HG02884 (cell line): ENCODE data around the gene MTA1.

Source experiments
- ATAC-seq: cut with Tn5 transposase; IDR thresholded peaks from one replicate; pipeline ENCODE4 v1.9.1; 2021; ENCODE audit warnings: mild to moderate bottlenecking, moderate library complexity; ENCODE audit not compliant: unreplicated experiment

Gene MTA1

DNA sequence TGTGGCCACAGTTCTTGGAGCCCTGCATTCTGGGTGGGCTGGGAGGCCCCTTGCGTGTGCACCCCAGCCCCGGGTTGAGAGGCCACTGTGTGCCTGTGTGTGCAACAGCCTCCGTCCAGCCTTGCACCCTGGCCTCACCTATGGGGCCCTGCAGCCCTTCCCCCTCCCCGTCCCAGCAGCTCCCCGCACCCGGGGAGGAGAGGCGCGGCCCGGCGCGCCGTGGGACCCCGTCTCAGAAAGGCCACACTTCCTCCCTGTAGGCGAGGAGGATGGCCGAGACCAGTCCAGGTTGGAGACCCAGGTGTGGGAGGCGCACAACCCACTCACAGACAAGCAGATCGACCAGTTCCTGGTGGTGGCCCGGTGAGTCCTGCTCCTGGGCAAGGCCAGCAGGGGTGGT is 38.4 kb downstream of the MTA1 start:
- no peak for ATAC-seq

DNA sequence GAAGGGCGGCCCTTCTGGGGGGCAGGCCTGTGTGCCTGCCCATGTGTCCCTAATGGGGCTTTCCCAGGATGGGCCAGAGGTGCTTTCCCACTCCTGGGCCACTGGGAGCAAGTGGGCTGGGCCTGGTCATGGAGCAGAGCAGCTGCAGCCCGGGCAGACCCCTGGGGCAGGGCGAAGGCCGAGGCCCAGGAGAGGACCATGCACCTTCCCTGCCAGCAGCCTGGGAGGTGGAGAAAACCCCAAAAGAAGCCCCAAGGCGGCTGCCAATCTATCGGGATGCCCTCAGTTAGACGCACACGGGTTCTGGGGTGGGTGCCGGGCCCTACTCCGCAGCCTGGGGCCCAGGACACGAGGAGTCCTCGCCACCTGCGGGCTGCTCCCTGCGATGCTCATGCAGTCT is 38.9 kb downstream of the MTA1 start:
- no peak for ATAC-seq

DNA sequence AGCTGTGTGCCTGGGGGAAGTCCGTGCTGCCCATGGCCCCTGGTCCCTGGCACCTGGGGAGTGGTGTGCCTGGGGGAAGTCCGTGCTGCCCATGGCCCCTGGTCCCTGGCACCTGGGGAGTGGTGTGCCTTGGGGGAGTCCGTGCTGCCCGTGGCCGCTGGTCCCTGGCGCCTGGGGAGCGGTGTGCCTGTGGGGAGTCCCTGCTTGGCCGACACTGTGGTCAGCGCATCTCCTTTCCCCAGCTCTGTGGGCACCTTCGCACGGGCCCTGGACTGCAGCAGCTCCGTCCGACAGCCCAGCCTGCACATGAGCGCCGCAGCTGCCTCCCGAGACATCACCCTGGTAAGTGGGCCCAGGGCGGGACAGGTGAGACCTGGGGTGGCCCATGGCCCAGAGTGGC is 40.5 kb downstream of the MTA1 start:
- no peak for ATAC-seq

DNA sequence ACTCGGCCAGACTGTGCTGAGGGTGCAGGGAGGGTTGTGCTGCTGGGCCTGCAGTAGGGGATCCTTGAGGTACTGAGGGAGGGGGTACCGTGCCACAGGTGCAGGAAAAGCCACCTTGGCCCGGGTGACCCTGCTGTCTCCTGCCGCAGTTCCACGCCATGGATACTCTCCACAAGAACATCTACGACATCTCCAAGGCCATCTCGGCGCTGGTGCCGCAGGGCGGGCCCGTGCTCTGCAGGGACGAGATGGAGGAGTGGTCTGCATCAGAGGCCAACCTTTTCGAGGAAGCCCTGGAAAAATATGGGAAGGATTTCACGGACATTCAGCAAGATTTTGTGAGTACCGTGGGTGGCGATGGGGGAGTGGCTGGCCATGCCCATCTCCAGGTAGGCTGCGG is 41.0 kb downstream of the MTA1 start:
- ATAC-seq = no peak

DNA sequence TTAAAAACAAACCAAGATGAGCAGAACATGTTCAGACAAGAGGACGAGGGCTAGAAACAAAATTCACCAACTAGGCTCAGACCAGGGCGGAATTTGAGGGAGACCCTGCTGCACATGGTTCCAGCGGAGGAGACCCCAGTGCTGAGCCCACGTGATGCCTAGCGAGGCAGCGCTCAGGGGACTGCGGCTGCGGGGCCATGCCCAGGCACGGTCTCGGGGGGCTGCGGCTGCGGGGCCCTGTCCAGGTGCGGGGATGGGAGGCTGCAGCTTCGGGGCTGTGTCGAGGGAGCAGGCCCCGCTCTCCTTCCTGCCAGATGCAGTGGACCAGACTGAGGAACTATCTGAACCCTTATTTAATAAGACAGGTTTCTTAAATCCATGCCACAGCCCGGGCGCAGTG is 42.3 kb downstream of the MTA1 start:
- no peak for ATAC-seq

DNA sequence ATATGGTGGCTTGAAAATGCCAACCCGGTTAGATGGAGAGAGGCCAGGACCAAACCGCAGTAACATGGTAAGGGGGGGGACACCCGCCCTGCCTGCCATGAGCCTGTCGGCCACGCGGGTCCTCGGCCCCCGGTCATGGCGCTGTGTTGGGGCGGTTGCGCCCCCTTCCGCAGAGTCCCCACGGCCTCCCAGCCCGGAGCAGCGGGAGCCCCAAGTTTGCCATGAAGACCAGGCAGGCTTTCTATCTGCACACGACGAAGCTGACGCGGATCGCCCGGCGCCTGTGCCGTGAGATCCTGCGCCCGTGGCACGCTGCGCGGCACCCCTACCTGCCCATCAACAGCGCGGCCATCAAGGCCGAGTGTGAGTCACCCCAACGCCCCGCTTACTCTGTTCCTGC is 44.9 kb downstream of the MTA1 start:
- ATAC-seq = no peak

DNA sequence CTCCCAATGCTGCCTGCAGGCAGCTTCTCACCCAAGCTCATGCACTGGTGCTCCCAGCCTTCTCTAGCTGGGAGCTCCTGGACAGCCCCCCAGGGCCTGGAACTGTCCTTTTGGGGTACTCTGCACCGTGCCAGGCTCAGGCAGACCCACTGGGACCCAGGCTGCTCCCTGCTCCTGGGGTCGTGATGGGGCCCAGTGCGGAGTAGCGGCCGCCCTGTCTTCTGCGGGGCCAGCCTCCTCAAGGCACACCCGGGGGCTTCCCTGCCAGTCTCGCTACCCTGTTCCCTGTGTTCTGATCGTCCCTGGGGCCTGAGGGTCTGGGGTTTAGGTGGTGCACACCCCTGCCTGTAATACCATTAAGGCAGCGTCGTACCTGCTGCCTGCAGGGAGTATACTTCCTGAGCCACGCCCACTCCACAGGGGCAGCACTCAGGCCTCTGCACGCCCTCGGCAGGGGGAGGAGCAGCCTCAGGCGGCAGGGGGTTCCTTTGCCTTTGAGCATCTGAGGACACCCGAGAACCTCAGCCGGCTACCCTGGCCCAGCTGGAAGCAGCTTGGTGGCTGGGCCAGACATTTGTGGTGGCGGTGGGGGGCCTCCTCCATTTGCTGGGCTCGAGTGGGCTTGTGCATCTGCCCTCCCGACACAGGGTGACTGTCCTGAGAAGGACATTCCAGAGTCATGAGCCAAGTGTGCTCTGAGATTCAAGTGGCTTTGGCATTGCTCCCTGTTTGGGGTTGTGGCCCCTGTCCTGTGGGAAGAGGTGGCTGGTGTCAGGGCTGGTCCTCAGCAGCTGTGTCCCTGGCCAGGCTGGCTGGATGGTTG is 45.8 kb downstream of the MTA1 start:
- ATAC-seq = no peak

DNA sequence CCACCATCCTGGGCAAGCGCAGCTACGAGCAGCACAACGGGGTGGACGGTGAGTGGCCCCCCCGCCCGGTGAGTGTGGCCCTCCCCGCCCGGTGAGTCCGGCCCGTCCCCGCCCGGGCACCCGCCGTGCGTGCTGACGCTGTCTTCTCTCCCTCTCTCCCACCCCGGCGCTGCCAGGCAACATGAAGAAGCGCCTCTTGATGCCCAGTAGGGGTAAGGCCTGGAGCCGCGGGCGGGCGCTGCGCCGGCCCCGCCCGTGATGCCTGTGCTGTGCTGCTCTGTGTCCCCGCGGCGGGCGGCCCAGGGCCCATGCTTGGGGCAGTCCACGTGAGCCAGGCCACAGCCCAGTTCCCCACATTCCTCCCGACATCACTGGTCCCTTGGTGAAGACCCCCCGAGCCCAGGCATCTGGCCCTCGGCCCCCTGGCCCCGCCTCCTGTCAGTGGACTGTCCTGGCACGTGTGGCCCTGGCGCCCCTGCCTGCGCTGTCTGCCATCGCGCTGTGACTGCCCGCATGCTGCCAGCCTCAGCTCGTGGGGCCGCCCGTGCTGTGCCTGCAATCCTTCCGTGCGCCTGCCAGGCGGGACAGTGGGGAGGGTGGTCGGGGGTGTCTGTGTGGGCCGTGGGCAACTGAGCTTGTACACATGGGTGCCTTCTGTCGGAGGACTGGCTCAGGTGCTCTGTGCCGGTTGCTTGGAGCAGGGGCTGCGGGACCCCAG is 47.1 kb downstream of the MTA1 start:
- no peak for ATAC-seq

DNA sequence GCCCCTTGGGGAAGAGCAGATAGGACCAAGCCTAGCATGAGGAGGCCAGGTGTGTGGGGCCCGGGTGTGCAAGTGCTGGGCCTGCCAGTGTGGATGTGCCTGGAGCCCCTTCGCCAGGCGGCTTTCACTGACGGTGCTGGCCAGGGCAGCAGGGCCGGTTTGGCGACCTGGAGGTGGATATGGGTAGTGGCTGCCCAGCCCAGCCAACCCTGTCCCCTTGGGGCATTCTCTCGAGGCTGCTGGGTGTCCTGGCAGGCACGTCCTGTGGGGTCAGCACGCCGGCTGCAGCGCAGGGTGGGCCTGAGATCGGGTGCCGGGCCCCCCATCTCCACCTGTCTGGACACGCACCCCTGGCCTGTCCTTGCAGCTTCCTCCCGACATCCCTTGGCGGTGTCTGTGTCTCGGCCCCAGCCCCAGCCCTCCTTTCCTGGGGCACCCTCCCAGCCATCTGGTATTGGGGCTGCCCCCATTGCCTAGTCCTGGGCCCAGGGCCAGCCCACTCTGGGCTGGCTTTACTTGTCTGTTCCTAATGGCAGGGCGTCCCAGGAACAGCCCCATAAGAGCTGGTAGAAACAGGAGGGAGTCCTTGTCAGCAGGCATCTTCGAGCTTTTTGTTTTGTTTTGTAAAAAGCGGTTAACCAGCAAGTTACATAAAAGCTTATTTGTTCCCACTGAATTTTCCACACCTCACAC is 47.8 kb downstream of the MTA1 start:
- ATAC-seq = no peak

DNA sequence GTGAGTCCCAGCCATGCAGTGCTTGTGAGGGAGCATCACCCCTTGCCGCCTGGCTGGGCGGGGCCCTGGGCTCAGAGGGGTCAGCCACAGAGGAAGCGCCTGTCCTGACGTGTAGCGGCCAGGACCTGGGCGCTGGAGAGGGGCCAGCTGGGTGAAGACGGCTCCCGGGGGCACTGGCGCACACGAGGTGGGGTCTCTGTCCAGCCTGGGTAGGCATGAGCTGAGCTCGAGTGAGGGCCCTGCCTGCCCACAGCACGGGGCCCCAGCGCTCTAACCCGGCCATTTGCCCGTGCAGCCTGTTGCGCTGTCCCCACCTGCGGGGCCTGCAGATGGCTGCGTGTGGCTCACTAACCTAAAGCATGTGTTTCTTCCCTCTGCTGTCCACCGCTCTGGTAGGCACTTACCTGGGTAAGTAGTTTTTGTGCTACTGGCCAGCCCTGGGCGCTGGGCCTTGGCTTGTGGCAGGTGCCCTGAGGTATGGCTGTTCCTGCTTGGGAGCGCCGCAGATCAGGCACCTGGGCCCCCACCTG is 48.4 kb downstream of the MTA1 start:
- ATAC-seq = no peak

DNA sequence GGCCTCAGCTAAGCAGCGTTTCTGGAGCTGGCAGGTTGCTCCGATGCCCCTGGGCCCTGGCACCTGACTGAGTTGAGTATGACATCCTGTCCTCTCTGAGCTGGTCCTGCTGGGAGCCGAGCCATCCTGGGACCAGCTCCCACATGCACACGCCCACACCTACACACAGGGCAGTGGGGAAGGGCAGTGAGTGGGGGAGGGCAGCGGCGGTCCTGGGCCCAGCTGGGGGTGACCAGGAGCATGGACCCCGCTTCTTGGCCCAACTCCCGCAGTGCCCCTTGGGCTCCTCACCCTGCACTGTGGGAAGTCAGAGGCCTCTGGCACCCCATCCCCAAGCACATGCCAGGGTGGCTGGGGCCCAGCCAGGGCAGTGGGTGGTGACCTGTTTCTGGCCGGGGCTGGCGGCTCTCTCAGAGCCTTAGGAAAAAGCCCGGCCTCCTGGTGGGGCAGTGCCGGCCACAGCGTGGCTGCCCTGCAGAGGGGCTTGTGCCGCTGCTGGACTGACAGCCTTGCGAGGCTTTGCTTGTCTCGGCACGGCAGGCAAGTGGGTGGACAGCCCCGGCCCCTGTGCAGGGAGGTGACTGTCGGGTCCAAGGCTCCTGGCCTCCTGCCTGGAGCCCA is 49.1 kb downstream of the MTA1 start:
- no peak for ATAC-seq

DNA sequence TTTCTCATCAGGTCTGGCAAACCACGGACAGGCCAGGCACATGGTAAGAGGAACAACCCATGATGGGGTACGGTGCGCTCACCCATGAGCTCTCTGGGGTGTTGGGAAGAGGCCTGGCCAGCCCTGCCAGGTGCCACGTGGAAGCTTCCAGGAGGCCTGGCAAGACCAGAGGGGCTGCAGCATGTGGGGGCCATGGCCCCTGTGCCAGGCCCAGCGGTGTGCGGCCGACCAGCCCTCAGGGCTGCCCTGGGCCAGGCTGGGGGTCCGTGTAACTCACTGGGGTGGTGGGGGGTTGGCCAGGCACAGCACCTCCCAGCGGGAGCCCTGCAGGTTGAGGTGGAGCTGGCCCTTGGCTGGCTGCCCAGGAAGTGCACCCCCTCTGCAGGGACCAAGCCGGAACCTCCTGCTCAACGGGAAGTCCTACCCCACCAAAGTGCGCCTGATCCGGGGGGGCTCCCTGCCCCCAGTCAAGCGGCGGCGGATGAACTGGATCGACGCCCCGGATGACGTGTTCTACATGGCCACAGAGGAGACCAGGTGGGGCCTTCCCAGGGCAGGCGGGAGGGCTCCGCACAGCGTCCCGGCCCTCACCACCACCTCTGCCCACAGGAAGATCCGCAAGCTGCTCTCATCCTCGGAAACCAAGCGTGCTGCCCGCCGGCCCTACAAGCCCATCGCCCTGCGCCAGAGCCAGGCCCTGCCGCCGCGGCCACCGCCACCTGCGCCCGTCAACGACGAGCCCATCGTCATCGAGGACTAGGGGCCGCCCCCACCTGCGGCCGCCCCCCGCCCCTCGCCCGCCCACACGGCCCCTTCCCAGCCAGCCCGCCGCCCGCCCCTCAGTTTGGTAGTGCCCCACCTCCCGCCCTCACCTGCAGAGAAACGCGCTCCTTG is 50.1 kb downstream of the MTA1 start:
- no peak for ATAC-seq

DNA sequence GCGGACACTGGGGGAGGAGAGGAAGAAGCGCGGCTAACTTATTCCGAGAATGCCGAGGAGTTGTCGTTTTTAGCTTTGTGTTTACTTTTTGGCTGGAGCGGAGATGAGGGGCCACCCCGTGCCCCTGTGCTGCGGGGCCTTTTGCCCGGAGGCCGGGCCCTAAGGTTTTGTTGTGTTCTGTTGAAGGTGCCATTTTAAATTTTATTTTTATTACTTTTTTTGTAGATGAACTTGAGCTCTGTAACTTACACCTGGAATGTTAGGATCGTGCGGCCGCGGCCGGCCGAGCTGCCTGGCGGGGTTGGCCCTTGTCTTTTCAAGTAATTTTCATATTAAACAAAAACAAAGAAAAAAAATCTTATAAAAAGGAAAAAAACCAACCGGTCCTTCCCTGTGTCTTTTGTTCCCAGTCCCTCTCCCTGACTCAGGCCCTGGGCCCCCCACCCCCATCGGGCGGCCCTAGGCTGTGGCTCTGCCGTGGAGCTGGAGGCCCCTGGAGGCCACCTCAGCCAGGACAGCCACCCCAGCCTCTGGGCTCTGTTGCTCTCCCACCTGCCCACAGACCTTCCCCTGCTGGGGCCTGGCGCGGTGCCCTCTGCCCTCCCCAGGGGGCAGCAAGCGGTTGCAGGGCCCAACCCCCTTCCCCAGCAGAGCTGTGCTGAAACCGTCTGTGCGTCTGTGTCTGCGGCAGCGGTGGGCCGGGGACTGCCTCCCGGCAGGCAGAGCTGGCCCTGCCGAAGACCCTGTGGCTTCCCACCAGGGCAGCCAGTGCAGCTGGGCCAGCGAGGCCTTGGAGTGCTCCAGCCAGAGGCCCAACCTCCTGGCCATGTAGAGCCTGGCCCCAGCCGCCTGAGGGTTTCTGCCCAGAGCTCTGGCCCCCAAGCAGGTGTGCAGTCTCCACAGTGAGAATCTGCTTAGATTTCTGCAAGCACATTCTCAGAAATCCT is 51.0 kb downstream of the MTA1 start:
- ATAC-seq = no peak

DNA sequence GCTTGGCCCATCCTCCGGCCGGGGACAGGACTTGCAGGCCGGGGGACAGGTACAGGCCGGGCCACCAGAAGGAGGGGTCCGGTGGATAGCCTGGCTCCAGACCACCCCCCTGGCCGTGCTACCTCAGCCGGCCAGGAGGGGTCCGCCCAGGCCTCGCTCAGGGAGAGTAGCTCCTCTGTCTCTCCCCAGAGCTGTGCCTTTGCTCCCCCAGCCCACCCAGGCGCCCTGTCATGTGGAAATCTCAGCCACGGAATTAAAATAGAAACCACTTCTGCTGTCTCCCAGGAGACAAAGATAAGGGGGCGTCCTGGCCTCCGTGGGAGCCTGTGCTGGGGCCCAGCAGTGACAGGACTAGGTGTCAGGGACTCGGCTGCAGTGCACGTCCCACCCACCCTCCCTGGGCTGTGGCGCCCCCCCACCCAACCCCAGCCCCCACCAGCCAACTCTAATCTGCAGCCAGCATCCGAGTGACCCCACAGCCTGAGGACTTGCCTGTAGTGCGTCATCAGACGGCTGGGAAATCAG is 51.7 kb downstream of the MTA1 start:
- no peak for ATAC-seq

DNA sequence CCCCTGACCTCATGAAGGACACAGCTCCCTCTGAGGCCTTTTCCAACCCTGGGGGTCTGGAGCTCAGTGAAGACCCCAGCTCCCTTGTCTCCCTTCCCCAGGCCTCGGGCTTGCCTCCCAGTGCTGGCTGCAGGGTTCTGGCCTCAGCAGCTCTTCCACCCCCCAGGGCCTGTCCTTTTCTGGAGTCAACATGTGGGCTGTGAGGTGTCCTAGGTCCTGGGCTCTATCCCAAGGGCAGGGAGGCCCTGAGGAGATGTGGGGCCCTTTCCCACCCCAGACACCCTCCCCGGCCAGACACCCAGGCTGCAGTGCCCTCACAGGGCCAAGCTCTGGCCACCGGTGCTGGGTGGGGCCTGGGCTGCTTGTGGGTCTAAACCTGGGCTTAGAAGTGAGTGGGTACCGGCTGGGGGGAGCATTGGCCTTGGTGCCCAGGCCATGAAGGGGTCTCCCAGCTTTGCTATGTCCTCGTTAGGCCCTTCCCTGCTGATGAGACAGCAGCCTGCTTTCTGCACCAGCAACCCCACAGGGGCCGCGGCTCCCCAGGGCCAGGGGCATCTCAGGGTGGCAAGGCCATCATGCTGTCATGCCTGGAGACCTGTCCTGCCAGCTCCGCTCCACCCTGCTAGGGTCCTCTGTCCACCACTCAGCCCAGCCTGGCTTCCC is 52.3 kb downstream of the MTA1 start:
- ATAC-seq = no peak

DNA sequence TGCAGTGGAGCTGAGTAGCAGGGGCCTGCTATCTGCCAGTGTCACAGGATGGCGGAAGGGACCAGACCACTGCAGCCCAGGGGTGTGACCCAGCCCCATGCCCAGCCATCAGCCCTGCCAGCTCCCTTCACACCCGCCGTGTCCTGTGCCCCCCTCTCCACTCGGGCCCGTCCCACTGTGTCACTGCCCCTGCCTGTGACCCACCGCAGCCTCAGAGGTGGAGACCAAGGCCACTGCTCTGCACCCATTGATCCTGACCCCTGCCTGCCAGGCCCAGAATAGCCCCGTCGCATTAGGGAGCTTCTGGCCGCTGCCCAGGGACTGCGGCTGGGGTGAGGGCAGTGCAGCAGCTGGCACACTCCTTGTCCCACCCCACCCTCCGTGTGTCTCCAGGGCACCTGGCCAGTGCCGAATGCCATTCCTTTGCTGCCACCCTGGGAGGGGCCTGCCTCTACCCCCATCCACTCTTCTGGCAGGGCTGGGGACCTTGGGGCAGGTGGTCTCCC is 52.9 kb downstream of the MTA1 start:
- no peak for ATAC-seq

DNA sequence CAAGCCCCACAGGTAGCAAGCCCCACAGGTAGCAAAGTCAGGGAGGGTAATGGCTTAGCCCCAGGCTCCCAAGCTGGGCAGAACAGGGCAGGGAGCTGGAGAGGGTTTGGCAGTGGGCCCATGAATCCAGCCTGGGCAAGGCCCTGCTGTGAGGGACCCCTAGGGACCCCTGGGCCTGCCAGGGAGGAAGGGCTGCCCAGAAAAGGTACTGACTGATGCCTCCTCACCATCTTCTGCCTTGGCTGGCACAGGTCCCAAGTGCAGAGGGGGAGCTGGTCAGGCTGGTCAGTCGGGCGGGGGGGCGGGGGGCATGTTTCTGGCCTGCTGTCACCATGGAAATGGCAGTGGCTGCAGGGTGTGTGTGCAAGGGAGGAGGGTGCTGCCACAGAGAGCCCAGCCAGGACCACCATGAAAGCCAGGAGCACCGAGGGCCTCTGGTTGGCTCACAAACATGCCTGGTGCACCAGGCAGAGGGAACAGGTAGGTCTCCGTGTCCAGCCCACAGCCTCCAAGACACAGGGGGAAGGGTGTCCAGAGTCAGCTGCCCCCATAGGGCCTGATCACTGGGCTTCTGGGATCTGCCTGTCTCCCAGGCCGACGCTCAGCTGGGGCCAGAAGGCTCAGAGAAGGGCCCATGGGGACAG is 53.5 kb downstream of the MTA1 start:
- ATAC-seq = no peak
